SU-DHL-6 (cell line): ENCODE results near the gene SLC8A2.

ENCODE experiments used
- H2AFZ ChIP-seq: fragments of 200-600 bp; sonication (generic); 2 replicates; pipeline ENCODE4 v1.6.1; 2014; ENCODE audit warnings: low read depth, mild to moderate bottlenecking, moderate library complexity, mixed read lengths, antibody characterized with exemption, low read length; ENCODE audit not compliant: severe bottlenecking
- H3F3A ChIP-seq: fragments of 200-600 bp; shearing (Covaris generic); 2 replicates; pipeline ENCODE4 v1.6.0; 2016; ENCODE audit warnings: antibody characterized with exemption, mild to moderate bottlenecking; ENCODE audit not compliant: insufficient read depth
- H3K27ac ChIP-seq: fragments of 200-600 bp; sonication (generic); 2 replicates; pipeline ENCODE4 v1.5.1; 2016; ENCODE audit warnings: low read depth, mild to moderate bottlenecking, low read length, moderate library complexity, mixed read lengths
- H3K27me3 ChIP-seq: fragments of 200-600 bp; sonication (generic), shearing (Covaris generic); 2 replicates; pipeline ENCODE4 v1.6.0; 2014; ENCODE audit warnings: mild to moderate bottlenecking, low read length
- H3K36me3 ChIP-seq: fragments of 200-600 bp; sonication (generic); 2 replicates; pipeline ENCODE4 v1.6.1; 2014; ENCODE audit warnings: mild to moderate bottlenecking, low read length, mixed read lengths
- H3K4me2 ChIP-seq: fragments of 300-600, 200-600 bp; shearing (Covaris generic), sonication (generic); 2 replicates; pipeline ENCODE4 v1.6.0; 2014; ENCODE audit warnings: low read length, low read depth, mild to moderate bottlenecking; ENCODE audit not compliant: poor library complexity, severe bottlenecking
- H3K4me3 ChIP-seq: fragments of 200-600 bp; sonication (generic); 2 replicates; pipeline ENCODE4 v1.5.1; 2014; ENCODE audit warnings: antibody characterized with exemption, low read length, mild to moderate bottlenecking, mixed read lengths; ENCODE audit not compliant: insufficient read depth, poor library complexity, severe bottlenecking
- H3K79me2 ChIP-seq: fragments of 200-600 bp; sonication (generic); 2 replicates; pipeline ENCODE4 v1.6.1; 2014; ENCODE audit warnings: mild to moderate bottlenecking, low read length, moderate library complexity; ENCODE audit not compliant: insufficient read depth
- H3K9ac ChIP-seq: fragments of 200-600 bp; sonication (generic); 2 replicates; pipeline ENCODE4 v1.7.0; 2014; ENCODE audit warnings: mild to moderate bottlenecking, low read length
- H3K9me2 ChIP-seq: fragments of 200-600 bp; sonication (generic); replicated peaks from 2 replicates; pipeline ENCODE4 v1.6.1; 2014; ENCODE audit warnings: low read length; ENCODE audit not compliant: insufficient read depth
- H3K9me3 ChIP-seq: fragments of 200-600 bp; sonication (generic); 2 replicates; pipeline ENCODE4 v1.6.1; 2014; ENCODE audit warnings: low read length, mixed read lengths; ENCODE audit not compliant: insufficient read depth
- H4K20me1 ChIP-seq: fragments of 200-600 bp; sonication (generic); 2 replicates; pipeline ENCODE4 v1.6.1; 2014; ENCODE audit warnings: low read depth, mild to moderate bottlenecking, antibody characterized with exemption, low read length, moderate library complexity, mixed read lengths
- EZH2phosphoT487 ChIP-seq: fragments of 200-600 bp; sonication (generic), shearing (Covaris generic); conservative IDR thresholded peaks from 2 replicates; pipeline ENCODE4 v1.6.1; 2018; ENCODE audit warnings: mild to moderate bottlenecking, antibody characterized with exemption, low read length, moderate library complexity, mixed read lengths
- TF ChIP-seq, protein P1 (sequence below): fragments of 200-600 bp; sonication (generic); IDR thresholded peaks from one replicate; pipeline ENCODE4 v1.5.1; 2017; ENCODE audit warnings: antibody characterized with exemption, mild to moderate bottlenecking, low read length, moderate library complexity; ENCODE audit not compliant: insufficient read depth, poor library complexity, severe bottlenecking

SLC8A2 gene

DNA sequence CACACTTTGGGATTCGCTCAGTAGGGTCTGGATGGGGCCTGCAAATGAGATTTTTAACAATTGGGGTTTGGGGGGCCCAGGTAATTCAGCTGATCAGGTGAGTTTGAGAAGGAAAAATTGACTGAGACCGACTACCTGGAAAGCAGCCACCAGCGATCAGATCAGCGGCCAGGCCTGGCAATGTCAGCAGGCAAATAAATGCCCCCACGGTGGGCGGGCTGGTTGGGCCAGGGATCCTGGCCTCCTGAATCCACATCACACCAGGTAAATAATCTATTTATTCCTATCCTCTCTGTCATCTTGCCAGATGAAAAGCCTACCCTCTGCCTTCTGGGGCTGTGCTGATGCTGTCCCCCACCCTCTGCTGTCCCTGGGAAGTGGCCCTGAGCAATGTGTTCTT, 33.8 kb upstream of the SLC8A2 start:
- H3K4me2 ChIP-seq = no peak overlapping the region
- no peak for TF ChIP-seq EZH2phosphoT487
- peaks cover 36% of the 10 kb centered on the region; the same call in 1 of the 2 replicates for H3K79me2 ChIP-seq
- no peaks in the 10 kb centered on the region for H3K27me3 ChIP-seq
- no peaks in the 10 kb centered on the region for H3F3A ChIP-seq
- no peak overlapping the region for H3K4me3 ChIP-seq
- H4K20me1 ChIP-seq = no peaks in the 10 kb centered on the region
- H3K27ac ChIP-seq = no peak overlapping the region
- H3K9me2 ChIP-seq = no peaks in the 10 kb centered on the region
- no peak overlapping the region for H3K9ac ChIP-seq
- no peaks in the 10 kb centered on the region for H3K36me3 ChIP-seq
- no peak overlapping the region for H2AFZ ChIP-seq
- no peaks in the 10 kb centered on the region for H3K9me3 ChIP-seq

DNA sequence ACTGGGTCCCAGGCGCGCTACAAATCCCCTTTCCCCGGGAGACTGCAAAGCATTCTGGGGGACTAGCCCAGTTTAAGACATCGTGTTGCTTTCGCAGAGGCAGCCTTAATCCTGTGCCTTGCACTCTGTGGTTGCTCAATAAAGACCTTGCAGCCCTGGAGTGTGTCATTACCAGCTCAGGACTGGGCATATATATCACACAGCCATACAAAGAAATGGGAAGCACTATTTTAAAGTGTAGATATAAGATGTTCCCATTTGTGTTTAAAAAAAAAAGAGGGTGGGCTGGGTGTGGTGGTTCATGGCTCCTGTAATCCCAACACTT, 32.1 kb upstream of the SLC8A2 start:
- Histone ChIP-seq H2AFZ (no peak overlapping the region), H3K9me2 (no peaks in the 10 kb centered on the region), H3K9me3 (no peaks in the 10 kb centered on the region), H3K27me3 (no peaks in the 10 kb centered on the region), H4K20me1 (no peaks in the 10 kb centered on the region), H3K27ac (no peak overlapping the region), H3K79me2 (peaks cover 22% of the 10 kb centered on the region; the same call in 1 of the 2 replicates), H3K36me3 (no peaks in the 10 kb centered on the region), H3K9ac (no peak overlapping the region), H3F3A (no peaks in the 10 kb centered on the region), H3K4me3 (no peak overlapping the region), H3K4me2 (no peak overlapping the region)
- TF ChIP-seq, protein P1, sequence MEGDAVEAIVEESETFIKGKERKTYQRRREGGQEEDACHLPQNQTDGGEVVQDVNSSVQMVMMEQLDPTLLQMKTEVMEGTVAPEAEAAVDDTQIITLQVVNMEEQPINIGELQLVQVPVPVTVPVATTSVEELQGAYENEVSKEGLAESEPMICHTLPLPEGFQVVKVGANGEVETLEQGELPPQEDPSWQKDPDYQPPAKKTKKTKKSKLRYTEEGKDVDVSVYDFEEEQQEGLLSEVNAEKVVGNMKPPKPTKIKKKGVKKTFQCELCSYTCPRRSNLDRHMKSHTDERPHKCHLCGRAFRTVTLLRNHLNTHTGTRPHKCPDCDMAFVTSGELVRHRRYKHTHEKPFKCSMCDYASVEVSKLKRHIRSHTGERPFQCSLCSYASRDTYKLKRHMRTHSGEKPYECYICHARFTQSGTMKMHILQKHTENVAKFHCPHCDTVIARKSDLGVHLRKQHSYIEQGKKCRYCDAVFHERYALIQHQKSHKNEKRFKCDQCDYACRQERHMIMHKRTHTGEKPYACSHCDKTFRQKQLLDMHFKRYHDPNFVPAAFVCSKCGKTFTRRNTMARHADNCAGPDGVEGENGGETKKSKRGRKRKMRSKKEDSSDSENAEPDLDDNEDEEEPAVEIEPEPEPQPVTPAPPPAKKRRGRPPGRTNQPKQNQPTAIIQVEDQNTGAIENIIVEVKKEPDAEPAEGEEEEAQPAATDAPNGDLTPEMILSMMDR = no peak
- no peak for TF ChIP-seq EZH2phosphoT487

DNA sequence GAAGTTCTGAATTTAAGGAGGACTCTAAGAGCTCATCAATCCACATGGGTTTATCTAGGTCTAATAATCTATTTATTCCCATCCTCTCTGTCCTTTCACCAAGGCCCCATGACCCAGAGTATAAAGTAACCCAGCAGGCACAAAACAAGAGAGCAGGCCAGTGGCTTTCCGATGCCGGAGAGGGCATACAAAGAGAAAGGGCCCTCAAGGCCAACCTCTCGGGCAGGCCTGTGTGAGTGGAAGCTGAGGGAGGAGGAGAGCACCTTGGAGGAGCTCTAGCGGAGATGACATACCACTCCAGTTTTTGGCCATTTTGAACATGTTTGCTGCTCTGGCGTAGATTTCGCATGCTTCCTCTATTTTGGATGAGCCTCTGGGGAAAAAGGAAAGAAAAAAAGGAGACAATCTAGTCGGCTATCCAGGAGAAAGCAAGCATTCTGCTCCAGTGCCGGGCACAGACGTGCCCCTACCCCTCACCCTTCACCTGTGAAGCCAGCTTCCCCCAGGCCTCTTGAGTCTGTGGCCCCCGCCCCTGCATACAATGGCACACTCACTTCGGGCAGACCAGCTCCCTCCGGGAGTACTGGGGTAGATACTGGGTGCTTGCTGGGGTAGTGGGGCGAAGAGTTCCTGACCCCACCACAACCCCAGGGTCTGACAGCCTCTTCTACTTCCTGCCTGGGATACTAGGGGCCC, 31.6 kb upstream of the SLC8A2 start:
- no peaks in the 10 kb centered on the region for H3K36me3 ChIP-seq
- TF ChIP-seq, protein P1 = no peak
- TF ChIP-seq EZH2phosphoT487 = no peak
- H3K27me3 ChIP-seq = no peaks in the 10 kb centered on the region
- H3K79me2 ChIP-seq = peaks cover 17% of the 10 kb centered on the region; the same call in 1 of the 2 replicates
- no peak overlapping the region for H3K27ac ChIP-seq
- no peak overlapping the region for H3K9ac ChIP-seq
- H2AFZ ChIP-seq = no peak overlapping the region
- no peak overlapping the region for H3K4me3 ChIP-seq
- H3K9me2 ChIP-seq = no peaks in the 10 kb centered on the region
- H3K9me3 ChIP-seq = no peaks in the 10 kb centered on the region
- no peaks in the 10 kb centered on the region for H4K20me1 ChIP-seq
- no peaks in the 10 kb centered on the region for H3F3A ChIP-seq
- no peak overlapping the region for H3K4me2 ChIP-seq

DNA sequence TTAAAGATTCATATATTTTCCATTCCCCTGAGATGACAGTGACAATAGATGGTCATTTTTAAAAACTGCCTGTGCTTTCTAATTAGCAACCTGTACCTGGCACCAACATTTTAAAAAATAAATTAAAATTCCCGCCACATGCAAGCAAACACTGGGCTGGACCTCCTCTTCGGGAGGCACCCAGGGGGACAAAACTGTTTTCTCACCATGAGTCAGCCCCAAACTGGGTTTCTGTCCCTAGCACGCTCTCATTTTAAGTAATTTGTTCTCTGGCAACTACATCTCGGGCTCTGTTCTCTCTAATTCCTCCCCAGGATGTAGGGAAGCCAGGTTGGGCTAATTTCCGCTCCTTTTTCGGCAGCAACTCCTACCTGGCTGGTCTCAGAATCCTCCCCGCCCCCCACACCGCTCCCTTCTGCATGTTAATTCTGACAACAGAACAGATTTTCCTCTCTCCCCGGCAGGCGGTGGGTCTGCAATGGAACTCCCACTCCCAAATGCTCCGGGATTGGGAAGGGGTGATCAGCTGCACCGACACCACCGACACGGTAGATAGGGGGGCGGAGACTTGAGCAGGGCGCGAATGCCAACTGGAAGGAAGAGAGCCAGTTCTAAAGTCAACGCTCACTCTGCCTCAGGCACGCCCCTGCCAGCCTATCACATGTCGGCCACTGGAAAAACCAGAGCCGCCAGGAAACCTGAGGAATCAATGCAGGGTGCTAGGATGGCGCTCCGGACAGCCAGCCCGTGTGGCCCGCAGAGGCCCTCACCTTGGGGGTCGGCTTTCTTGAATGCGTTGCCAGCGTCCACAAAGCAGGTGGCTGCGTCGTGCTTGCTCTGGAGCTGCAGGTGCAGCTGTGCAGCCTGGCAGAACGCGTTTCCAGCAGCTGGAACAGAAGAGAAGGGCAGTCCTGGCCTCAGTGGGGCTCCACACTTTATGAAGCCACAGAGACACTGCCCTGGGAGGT, 28.5 kb upstream of the SLC8A2 start:
- no peak overlapping the region for H3K27ac ChIP-seq
- H3K9me2 ChIP-seq = no peaks in the 10 kb centered on the region
- H3K4me2 ChIP-seq = no peak overlapping the region
- no peak overlapping the region for H2AFZ ChIP-seq
- no peaks in the 10 kb centered on the region for H3F3A ChIP-seq
- H3K36me3 ChIP-seq = no peaks in the 10 kb centered on the region
- no peaks in the 10 kb centered on the region for H4K20me1 ChIP-seq
- no peaks in the 10 kb centered on the region for H3K27me3 ChIP-seq
- 0 out of 2 replicates have a peak, but pooled peaks cover 4% of the 10 kb centered on the region for H3K79me2 ChIP-seq
- TF ChIP-seq, protein P1 = no peak
- no peak for TF ChIP-seq EZH2phosphoT487
- no peaks in the 10 kb centered on the region for H3K9me3 ChIP-seq
- no peak overlapping the region for H3K4me3 ChIP-seq
- H3K9ac ChIP-seq = no peak overlapping the region
